HG02973 (cell line): ENCODE results near the gene PANX2.

Source experiments
- ATAC-seq: cut with Tn5 transposase; IDR thresholded peaks from one replicate; pipeline ENCODE4 v1.9.1; 2021; ENCODE audit warnings: moderate library complexity; ENCODE audit not compliant: unreplicated experiment

The PANX2 gene

DNA sequence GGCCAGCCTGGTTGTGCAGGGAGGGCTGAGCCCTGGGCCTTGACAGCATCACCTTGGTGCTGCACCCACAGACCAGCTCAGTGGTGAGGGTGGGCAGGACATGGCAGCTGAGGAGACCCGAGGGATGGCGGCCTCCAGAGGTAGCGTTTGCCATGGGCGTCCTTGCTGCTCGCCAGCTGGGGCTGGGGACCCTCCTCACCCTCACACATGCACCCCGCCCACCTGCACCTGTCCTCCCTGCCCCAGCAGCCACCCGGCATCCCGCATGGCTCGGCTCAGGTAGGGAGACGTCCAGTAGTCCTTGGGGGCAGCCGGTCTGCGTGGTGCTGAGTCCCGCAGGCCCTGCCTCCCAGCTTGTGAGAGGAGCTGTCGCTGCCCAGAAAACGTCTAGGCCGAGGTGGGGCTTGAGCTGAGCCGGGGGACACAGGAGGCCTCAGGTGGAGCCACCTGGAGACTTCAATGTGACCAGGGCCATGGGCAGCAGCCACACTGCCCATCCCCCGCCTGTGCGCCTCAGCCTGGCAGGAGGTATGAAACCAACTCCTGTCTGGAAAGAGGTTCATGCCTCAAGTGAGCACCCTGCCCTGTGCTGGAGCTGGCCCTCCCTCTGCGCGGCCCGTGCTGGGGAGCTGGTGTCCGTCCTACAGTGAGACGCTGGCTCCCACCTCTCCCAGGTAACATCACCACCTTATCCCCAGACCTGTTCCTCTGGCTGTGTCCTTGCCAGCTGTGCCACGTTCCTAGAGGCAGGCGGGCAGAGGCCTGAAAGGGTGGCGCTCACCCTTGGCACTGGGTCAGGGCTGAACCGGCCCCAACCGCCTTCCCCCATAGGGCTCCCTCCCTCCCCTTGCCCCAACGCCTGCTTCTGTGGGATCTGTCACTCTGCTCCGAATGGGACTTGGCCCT is 11.9 kb downstream of the PANX2 start:
- ATAC-seq, result no peak

DNA sequence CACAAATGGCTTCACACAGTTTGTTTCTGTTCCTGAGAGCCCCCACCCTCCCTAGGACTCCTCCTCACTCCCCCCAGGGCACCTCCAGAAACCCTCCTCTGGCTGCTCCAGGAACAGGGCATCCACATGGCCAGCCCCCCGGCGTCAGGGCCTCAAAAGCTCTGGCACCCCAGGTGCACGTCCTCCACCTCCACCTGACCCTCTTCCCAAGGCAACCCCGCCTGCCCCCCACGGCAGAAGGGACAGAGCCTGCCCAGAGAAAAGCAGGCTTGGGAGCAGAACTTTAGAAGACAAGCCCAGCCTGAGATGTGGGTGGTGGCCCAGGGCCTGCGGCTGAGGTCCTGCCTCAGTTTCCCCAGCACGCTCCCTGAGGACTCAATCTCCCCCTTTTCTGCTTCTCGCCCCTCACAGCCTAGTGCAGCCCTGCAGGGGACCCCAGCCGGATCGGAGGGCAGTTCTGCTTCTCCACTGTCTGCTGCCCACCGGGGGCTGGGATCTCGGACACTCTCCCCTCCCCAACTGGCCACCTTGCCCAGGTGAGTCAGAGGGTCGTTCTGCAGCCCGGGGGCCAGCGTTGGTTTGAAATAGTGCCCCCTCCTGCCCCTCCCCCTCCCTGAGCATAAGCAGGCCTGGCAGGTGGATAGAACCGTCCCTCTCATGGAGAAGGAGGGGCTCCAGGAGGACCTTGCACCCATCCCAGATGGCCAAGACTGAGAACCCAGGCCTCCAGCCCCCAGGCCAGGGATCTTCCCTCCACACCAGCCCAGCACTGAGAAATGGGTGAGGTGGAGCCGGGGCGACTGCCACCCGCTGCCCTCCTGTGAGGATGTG is 12.8 kb downstream of the PANX2 start:
- no peak for ATAC-seq

DNA sequence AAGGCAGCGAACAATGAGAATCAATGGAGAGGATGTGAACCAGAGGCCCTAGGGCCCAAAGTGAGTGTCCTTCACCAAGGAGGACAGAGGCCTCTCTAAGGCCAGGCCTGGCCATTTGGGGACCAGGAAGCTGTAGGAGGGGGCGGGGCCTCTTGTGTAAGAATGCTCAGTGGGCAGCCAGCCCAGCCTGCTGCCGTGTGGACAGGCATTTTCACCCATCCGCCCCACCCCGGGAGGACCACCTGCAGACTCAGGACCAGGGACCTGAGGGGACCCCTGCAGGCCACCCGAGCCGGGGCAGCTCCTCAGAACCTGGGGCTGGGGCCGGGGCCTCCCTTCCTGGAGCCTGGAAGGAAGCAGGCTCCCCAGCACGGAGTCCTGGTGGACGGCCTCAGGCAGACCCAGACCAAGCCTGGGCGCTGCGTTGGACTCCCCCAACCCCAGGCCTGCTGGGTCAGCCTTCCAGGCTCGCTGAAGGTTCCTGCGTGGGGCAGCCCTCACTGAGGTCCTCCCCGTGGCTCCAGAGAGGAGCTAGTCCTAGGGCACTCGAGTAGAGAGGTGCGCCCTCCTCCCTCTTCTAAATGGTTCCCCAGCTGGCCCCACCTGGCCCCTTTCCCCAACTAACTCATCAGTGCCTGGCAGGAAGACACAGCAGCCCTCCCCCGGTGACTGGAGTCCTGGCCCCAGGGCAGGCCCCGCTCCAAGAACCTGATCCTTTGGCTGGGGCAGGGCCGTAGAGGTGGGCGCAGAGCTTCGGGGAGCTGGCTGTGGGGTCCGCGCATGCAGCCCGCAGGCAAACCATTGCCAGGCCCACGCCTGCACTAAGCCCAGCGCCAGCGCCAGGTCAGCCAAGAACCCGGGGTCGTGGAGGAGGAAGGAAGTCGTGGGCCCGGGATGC is 13.7 kb downstream of the PANX2 start:
- ATAC-seq, result no peak

DNA sequence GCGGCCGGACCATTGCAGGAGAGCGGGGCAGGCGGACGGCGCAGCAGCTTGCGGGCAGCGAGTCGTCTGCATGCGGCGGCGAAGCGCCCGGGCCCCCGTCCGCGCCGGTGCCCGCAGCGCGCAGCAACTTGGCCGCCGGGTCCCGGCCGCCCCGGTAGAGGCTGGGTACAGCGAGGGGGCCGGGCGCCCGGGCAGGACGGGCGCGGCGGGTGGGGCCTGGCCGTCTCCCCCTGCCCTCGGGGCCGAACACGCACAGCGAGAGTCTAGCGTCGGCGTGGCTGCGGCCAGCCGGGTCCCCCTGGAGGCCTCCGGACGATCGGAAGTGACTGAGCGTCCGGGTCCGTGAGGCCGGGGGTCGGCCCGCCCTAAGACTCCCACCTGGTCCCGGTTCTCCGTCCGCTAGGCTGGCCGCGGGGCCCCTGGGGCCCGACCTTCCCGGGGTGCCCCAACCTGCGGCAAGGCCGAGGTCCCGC is 14.4 kb downstream of the PANX2 start:
- no peak for ATAC-seq

DNA sequence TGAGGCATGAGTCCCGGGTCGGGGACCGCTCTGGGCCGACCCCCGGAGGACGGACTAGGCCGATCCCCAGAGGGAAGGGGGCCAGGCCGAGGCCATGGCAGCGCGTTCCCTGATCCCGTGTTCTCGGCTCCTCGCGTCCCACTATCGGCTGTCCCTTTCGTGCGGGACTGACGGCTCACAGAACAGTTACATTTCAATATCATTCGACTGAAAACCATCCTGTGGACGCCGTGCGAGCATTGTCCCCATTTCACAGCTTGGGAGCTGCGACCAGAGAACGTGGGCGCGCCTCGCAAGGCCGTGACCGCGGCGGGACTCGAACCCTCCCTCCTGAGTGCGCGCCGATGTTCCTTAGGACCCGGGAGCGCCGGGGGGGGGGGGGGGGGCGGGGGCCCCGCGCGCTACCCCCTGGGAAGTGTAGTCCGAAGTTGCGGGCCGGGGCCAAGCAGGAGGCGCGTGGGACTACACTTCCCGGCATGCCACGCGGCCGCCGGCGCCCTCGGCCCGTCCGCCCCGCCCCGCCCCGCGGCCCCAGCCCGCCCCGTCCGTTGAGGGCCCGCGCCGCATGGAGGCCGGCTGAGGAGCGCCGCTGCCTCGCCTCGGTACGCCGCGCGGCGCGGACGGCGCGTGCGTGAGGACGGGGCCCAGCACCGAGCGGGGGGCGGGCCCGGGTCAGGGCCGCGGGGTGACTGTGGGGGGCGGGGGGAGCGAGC is 15.0 kb downstream of the PANX2 start, which contains the start of gene TRABD:
Gene TRABD (plus strand): TSS at position 539 of the 713 bp plus-strand sequence. CDS start 7,148 bp downstream, outside the sequence.
- ATAC-seq, result peak; percentile 32

DNA sequence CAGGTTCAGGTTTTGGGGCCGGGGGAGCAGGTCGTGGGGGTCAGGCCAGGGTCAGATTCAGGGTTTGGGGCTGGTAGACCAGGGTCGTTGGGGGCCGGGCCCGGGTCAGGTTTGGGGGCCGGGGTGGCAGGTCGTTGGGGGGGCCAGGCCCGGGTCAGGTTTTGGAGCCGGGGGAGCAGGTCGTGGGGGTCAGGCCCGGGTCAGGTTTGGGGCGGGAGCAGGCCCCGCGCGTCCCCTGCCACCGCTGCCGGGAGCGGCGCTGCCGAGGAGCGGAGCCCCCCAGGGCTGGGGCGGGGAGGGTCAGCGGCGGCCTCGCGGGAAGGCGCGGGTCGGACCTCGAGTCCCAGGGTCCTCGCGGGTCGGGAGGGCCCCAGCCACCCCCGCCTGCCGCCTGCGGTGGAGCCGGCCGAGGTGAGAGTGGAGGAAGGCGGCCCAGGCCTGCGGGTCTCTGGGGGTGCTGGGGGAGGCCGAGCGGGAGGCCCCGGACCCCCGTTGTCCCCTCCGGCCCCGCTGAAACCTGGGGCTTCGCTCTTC is 15.7 kb downstream of the PANX2 start:
- ATAC-seq, result no peak

DNA sequence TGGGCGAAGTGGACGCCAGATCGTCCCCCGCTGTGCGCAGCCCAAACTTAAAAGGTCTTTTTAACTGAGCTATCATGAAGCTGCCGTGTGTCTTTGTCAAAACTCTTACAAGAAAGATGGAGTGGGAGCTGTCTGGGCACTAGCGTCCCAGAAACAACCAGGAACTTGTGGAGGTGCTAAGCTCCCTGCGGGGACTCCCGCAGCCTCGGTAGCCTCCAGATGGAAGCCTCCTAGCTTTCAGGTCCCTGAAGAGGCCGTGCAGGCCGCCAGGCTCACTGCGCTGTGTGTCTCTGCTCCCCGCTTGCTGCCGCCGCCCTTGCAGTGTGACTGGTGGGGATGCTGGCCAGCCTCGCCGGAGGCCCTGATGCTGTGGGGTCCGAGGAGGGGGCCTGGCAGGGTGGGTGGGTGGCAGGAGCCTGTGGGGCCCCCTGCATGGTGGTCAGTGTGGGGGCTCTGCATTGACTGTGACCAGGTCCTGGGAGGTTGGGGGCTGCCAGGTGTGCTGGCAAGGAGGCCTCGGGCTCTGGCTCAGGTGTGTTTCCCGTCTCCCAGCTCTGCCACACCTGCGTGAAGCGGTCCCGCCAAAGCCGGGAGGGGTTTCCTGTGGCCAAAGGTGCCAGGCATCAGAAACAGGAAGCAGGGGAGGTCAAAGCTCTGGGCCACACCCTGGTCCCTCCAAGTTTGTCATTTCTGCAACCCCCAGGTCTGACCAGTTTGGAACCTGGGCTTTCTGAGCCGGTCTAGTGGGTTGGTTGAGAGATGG is 16.4 kb downstream of the PANX2 start:
- no peak for ATAC-seq

DNA sequence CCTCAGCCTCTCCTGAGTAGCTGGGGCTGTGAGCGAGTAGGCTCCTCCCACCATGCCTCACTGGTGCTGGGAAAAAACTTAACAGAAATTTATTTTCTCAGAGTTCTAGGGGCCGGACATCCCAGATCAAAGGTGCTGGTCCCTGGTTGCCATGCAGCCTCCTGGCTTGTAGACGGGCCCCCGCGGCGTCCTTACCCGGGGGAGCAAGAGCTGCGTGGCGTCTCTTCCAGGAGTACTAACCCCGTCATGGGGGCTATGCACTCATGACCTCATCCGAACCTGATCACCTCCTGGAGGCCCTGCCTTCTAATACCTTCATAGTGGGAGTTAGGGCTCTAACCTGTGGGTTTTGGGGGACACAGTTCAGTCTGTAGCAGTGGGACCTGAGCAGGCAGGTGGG is 17.8 kb downstream of the PANX2 start:
- no peak for ATAC-seq

DNA sequence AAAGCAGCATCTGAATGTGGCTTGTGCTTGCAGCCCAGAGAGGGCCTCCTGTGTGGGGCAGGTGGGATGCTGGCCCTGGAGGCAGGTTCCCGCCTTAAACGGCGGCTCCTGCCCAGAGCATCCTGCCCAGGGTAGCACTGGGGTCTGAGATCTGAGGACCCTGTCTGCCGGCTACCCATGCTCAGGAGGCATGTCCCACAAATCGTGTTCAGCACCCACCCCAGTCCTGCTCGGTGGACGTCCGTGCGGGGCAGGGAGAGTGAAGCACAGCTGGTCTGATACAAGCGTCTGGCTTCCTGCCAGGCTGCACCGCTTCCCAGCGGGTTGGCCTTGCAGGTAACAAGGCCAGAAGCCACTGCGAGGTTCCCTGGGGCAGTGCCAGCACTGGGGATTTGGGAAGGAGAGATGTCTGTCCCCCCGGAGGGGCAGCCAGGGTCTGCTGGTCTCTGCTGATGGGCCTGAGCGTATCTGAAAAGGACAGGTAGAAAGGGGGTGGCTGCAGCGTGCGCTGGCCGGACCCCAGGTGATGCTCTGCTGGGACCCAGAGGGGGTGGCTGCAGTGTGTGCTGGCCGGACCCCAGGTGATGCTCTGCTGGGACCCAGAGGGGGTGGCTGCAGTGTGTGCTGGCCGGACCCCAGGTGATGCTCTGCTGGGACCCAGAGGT is 18.8 kb downstream of the PANX2 start:
- ATAC-seq, result no peak

DNA sequence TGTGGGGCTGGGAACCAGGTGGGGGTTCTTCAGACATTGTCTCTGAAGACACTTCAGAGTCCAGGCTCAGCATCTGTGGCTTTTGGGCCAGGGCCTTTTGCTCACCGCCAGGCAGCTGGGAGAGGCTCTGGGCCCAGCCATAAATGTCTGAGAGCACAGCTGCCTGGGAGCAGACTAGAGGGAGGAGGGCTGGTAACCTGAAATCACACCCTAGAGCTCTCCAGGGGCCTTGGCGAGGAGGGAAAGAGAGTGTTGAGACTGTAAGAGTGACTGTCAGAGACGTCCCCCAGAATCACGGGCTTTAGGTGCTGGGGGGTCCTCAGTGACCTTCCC is 19.3 kb downstream of the PANX2 start:
- ATAC-seq, result no peak

DNA sequence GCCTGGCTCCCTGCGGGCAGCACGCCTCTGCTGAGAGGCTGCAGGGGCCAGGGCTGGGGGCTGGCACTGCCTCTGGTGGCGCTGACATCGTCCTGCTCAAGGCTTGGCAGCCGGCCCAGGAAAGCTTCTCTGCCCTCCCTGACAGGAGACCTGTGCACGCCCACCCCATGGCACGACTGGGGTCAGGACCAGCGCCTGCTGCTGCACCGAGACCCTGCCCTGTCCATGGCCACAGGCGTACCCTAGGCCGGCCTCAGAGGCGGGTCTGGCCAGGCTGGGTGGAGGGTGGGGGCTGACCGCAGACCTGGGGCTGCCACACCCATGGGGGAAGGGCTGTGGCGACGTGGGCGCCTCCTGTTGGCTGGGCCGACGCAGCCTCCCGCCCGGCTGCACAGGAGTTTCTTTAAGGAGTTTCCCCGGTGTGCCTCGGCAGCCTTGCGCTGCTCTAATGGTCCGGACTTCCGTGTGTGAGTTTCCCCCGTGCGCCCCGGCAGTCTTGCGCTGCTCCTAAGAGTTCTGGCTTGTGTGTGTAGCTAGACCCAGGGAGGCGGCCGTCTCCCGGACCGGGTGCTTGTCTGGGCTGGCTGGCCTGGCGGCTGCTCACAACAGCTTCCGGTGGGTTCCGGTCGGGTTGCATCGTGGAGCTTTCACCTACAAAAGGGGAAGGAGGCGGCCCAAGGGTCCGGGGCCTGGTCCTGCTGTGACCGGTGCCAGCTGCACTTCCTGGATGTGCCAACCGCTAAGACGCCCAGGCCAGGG is 19.8 kb downstream of the PANX2 start:
- peak; percentile 30 for ATAC-seq

DNA sequence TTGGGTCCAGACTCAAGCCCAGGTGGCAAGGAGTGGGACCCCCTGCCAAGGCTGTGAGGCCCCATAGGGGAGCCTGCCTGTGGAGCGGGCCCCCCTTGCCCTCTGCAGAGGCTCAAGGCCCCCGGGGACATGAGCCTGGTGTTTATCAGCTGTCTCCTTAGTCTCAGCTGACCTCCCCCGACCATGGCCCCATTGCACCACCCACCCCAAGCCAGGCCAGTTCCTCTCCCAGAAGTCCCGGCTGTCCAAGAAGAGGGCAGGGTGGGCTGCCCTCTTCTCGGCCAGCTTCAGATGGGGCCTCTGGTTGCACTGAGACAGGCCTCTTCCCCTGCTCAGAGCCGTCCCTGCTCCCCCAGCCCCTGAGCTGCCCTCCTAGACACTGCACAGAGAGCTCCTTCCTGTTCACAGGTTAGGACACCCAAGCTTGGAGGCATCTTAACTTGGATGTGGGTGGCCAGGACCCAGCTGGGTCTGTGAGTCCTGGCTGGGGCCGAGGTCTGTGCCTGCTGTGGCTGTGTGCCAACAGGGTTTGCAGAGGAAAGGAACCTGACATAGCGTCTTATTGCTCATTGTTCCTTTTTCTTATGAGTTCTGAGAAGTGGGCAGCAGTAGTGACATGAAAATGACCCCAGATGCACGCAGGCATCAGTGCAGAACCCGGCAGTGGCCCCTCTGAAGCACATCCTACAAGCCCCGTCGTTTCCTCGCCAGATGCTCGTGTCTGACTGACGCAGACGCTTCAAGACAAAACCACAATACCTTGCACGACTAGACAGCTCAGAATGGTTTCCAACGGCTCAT is 20.6 kb downstream of the PANX2 start:
- ATAC-seq, result no peak

DNA sequence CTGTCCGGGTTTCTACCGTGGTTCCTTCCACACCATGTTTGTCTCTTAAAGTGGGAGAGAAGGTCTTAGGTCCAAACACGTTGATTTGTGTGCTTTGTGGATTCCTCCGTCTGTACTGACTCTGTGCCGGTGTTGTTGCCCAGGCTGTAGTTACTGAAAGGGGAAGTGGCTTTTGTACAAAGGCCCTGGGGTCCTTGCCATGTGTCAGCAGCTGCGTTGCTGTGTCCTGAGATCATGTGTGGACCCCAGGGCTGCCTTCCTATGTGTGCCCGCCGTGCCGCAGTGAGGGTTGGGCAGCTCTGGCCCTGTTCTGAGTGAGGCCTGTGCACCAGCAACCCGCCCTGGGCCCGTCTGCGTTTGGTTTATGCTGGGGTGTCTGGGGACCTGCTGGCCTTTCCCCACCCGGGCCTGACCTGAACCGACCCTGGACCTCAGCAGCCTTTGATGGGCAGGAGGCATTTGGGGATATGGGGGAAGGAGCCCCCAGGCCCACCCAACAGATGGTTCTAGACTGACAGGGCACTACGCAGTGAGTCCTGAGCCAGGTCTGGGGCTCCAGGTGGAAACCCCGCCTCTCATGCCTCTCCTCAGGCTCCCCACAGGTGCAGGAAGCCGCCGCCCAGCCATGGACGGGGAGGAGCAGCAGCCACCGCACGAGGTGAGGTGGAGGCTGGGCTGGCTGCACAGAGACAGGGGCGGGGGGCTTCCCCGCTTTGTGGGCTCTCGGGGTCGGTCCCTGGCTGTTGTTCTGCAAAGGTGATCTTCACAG is 22.1 kb downstream of the PANX2 start:
- ATAC-seq, result no peak

DNA sequence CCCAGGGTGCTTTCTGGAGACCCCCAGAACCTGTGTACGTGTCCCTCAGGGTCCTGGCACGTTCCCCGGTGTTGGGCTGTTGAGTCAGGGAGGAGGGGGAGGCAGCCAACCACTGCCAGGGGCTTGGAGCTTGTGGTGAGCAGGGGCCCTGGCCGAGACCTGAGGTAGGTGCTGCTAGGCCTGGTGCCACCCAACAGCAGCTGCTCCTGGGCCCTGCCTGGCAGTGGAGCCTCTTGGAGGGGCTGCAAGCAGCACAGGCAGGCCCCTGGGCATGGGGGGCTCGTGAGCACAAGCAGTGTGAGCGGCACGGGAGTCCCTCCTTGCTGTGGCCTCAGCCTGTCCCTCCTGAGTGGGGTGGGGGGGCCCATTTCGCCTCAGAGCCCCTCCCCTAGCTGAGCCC is 23.1 kb downstream of the PANX2 start:
- ATAC-seq, result no peak

DNA sequence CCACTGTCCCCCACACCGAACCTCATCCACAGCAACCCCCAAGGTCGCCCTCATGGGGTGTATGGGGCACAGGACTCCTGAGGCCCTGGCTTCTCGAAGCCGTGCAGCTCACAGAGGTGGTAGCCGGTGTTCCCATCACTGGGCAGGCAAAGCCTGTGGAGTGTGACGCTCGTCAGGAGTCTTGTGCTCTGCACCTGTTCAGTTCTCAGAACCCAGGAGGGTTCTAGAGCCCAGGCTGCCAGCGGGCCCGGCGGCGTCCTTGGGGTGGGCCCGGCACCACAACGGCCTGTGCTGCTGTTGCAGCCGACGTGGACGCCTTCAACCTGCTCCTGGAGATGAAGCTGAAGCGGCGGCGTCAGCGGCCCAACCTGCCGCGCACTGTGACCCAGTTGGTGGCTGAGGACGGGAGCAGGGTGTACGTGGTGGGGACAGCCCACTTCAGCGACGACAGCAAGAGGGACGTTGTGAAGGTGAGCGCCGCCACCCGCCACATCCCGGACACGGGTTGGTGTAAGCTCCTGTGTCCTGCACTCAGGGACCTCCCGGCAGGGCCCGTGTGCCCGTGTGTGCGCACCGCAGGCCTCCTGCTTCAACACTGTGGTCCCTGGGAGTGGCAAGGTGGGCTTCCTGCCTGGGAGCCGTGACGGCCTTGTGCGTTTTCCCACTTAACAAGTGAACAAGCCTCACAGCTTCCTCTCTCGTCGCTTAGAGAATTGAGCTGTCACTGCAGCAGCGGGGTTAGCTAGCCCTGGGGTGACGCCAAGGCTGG is 23.7 kb downstream of the PANX2 start:
- no peak for ATAC-seq

DNA sequence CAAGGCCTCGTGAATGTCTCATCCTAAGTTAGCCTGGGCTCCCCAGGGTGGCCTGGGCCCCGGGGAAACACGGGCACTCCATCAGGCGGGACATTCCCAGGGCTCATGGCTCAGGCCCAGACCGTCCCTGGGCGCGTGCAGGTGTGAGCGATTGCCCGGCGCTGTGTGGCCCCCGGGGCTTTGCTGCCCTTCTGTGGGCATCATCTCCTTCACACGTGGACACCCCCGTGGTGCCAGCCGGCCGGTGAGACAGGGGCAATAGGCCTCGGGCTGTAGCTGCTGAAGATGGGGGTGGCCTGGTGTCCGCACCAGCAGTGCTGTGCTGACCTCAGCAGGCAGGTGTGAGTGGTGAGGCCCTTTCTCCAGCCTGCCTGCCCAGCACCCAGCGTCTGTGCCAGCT is 25.7 kb downstream of the PANX2 start:
- no peak for ATAC-seq
